ENCODE data around the gene CCDC201. TPM values are rescaled to one million over a fixed set of nuclear protein-coding genes. Genes with fewer than 3 reads are reported as not detected.
"Not testable (repeated sequence)": the region's sequence is repeated elsewhere in the genome, so short reads cannot be mapped to it uniquely, and the experiment has no call there.

The CCDC201 gene
- total and polyA plus RNA-seq, 2 donors (not counting 3 experiments of a cell fraction or from before 2014, with no cell fraction given): not detected

DNA sequence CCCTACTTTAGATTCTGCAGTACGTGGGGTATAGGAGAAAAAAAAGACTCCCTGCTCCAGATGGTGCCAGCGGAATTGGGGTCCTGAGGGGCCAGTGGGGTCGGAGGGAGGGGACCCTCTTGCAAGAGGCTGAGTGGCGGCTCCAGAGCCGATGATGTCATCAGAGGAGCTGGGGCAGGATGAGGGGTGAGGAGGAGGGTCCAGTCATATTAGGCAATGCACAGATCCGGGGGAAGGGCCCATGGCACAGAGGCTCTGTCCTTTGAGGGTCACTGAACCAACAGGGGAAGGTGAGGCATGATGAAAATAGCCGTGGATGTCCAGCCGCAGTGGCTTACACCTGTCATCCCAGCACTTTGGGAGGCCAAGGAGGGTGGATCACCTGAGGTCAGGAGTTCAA lies 19.4 kb downstream of the CCDC201 start:
- H4K20me1 ChIP-seq (replicated peaks; ENCODE audit: control insufficient read depth, extremely low read depth, insufficient read depth, low read length); H3K9me3 ChIP-seq (replicated peaks; ENCODE audit: control insufficient read depth, insufficient read depth, low read length); H2AFZ ChIP-seq (ENCODE audit: low read depth, low read length); H3K4me3 ChIP-seq (replicated peaks in 1 of 3; ENCODE audit: insufficient read depth in 1 of 3, low read depth in 1 of 3, low read length in 3 of 3); H3K27ac ChIP-seq (ENCODE audit: insufficient read depth, low read depth, low read length); H3K9ac ChIP-seq (replicated peaks; ENCODE audit: extremely low read depth, insufficient read depth, low read length); H3K4me2 ChIP-seq (ENCODE audit: insufficient read depth, low read length); H3K4me1 ChIP-seq (ENCODE audit: control insufficient read depth, extremely low read depth, insufficient read depth, low read length); BruUV-seq (replicated peaks); H3K79me2 ChIP-seq (ENCODE audit: control insufficient read depth, insufficient read depth, low read length); DNase-seq (ENCODE audit: low read depth, low spot score); POLR2A ChIA-PET; H3K36me3 ChIP-seq (ENCODE audit: control insufficient read depth in 2 of 2, extremely low read depth in 1 of 2, insufficient read depth in 2 of 2, low read length in 2 of 2); FAIRE-seq; dilution Hi-C loops (cut with MboI; ENCODE audit: extremely low pct_ligation_motif_present, low sequenced_read_pairs); H3K27me3 ChIP-seq (ENCODE audit: control insufficient read depth in 2 of 2, insufficient read depth in 2 of 2, low read length in 2 of 2); H3K9me1 ChIP-seq (replicated peaks; ENCODE audit: control insufficient read depth, extremely low read depth, insufficient read depth, low read length): not testable (repeated sequence)
- CTCF ChIA-PET: interaction anchor here (3.5 kb wide), 1 partner anchor 190 kb away, joined by 160 read pairs; no protein-coding TSS in a partner anchor
- intact Hi-C loops (cut with micrococcal nuclease): loop anchor here (10.0 kb wide), 2 partner anchors 269 to 589 kb away; no protein-coding TSS in a partner anchor

DNA sequence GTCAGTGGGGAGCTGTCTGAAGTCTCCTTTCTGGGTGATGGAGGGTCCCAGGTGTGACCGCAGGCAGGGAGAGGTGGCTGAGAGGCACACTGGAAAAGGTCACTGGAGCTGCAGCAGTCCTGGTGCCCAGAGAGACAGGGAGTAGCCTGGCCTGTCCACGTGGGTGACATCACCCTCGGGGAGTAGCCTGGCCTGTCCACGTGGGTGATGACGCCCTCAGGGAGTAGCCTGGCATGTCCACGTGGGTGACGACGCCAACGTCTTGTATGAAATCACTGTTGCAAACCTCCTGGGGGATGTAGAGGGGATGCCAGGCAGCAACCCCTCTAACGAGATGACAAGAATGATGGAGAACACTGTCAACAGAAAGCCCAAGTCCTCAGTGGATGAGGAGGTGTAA lies 19.9 kb downstream of the CCDC201 start:
- intact Hi-C loops (cut with micrococcal nuclease): loop anchor here (10.0 kb wide), 2 partner anchors 268 to 588 kb away; no protein-coding TSS in a partner anchor
- H3K4me2 ChIP-seq (ENCODE audit: insufficient read depth, low read length); H4K20me1 ChIP-seq (replicated peaks; ENCODE audit: control insufficient read depth, extremely low read depth, insufficient read depth, low read length); BruUV-seq (replicated peaks); H3K9me1 ChIP-seq (replicated peaks; ENCODE audit: control insufficient read depth, extremely low read depth, insufficient read depth, low read length); H3K36me3 ChIP-seq (ENCODE audit: control insufficient read depth in 2 of 2, extremely low read depth in 1 of 2, insufficient read depth in 2 of 2, low read length in 2 of 2); FAIRE-seq; H3K9me3 ChIP-seq (replicated peaks; ENCODE audit: control insufficient read depth, insufficient read depth, low read length); H3K9ac ChIP-seq (replicated peaks; ENCODE audit: extremely low read depth, insufficient read depth, low read length); H3K27me3 ChIP-seq (ENCODE audit: control insufficient read depth in 2 of 2, insufficient read depth in 2 of 2, low read length in 2 of 2); POLR2A ChIA-PET; H3K79me2 ChIP-seq (ENCODE audit: control insufficient read depth, insufficient read depth, low read length); dilution Hi-C loops (cut with MboI; ENCODE audit: extremely low pct_ligation_motif_present, low sequenced_read_pairs); H3K4me3 ChIP-seq (replicated peaks in 1 of 3; ENCODE audit: insufficient read depth in 1 of 3, low read depth in 1 of 3, low read length in 3 of 3); H3K27ac ChIP-seq (ENCODE audit: insufficient read depth, low read depth, low read length); H3K4me1 ChIP-seq (ENCODE audit: control insufficient read depth, extremely low read depth, insufficient read depth, low read length); H2AFZ ChIP-seq (ENCODE audit: low read depth, low read length); DNase-seq (ENCODE audit: low read depth, low spot score): not testable (repeated sequence)
- CTCF ChIA-PET: interaction anchor here (3.5 kb wide), 1 partner anchor 189 kb away, joined by 160 read pairs; no protein-coding TSS in a partner anchor

DNA sequence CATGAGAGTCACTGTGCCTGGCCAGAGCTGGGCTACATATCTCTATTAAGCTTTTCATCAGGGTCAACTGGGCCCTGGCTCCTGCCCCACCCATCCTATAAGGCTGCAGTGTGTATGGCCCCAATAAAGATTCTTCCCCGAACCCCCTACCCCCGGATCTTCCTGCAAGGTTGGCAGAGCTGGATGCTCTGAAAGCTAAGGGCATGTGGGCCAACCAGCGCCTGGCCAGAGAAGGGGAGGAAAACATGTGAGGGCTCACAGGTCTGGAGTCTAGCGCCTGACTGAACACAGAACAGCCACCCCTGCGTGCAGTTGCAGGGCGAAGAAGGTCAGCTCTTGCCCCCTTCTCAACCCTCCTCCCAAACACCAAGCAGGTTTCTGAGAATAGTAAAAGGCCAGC lies 24.1 kb downstream of the CCDC201 start:
- H3K36me3 ChIP-seq (ENCODE audit: control insufficient read depth in 2 of 2, extremely low read depth in 1 of 2, insufficient read depth in 2 of 2, low read length in 2 of 2); intact Hi-C loops (cut with micrococcal nuclease); POLR2A ChIA-PET; DNase-seq (ENCODE audit: low read depth, low spot score); dilution Hi-C loops (cut with MboI; ENCODE audit: extremely low pct_ligation_motif_present, low sequenced_read_pairs); H3K27ac ChIP-seq (ENCODE audit: insufficient read depth, low read depth, low read length); H3K4me3 ChIP-seq (replicated peaks in 1 of 3; ENCODE audit: insufficient read depth in 1 of 3, low read depth in 1 of 3, low read length in 3 of 3); H3K27me3 ChIP-seq (ENCODE audit: control insufficient read depth in 2 of 2, insufficient read depth in 2 of 2, low read length in 2 of 2); H3K4me2 ChIP-seq (ENCODE audit: insufficient read depth, low read length); BruUV-seq (replicated peaks); H3K9me1 ChIP-seq (replicated peaks; ENCODE audit: control insufficient read depth, extremely low read depth, insufficient read depth, low read length); CTCF ChIA-PET; H3K79me2 ChIP-seq (ENCODE audit: control insufficient read depth, insufficient read depth, low read length); H2AFZ ChIP-seq (ENCODE audit: low read depth, low read length); H3K9me3 ChIP-seq (replicated peaks; ENCODE audit: control insufficient read depth, insufficient read depth, low read length); H3K9ac ChIP-seq (replicated peaks; ENCODE audit: extremely low read depth, insufficient read depth, low read length); H4K20me1 ChIP-seq (replicated peaks; ENCODE audit: control insufficient read depth, extremely low read depth, insufficient read depth, low read length); FAIRE-seq; H3K4me1 ChIP-seq (ENCODE audit: control insufficient read depth, extremely low read depth, insufficient read depth, low read length): not testable (repeated sequence)

DNA sequence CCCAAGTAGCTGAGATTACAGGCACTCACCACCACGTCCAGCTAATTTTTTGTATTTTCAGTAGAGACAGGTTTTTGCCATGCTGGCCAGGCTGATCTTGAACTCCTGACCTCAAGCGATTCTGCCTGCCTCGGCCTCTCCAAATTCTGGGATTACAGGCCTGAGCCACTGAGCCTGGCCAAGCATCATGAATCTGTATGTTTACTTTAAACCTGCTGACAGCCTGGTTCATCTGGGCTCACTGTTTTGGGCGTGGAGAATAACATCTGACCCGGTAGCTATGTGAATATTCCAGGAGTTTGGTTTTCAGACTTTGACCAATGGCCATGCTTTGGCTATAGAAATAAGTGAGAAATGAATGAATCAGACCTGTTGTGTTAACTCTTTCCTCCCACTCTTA lies 26.3 kb downstream of the CCDC201 start:
- H3K36me3 ChIP-seq (ENCODE audit: control insufficient read depth in 2 of 2, extremely low read depth in 1 of 2, insufficient read depth in 2 of 2, low read length in 2 of 2); FAIRE-seq; H3K9me3 ChIP-seq (replicated peaks; ENCODE audit: control insufficient read depth, insufficient read depth, low read length); H3K4me2 ChIP-seq (ENCODE audit: insufficient read depth, low read length); H4K20me1 ChIP-seq (replicated peaks; ENCODE audit: control insufficient read depth, extremely low read depth, insufficient read depth, low read length); H2AFZ ChIP-seq (ENCODE audit: low read depth, low read length); H3K9me1 ChIP-seq (replicated peaks; ENCODE audit: control insufficient read depth, extremely low read depth, insufficient read depth, low read length); H3K4me1 ChIP-seq (ENCODE audit: control insufficient read depth, extremely low read depth, insufficient read depth, low read length); H3K27ac ChIP-seq (ENCODE audit: insufficient read depth, low read depth, low read length); dilution Hi-C loops (cut with MboI; ENCODE audit: extremely low pct_ligation_motif_present, low sequenced_read_pairs); H3K79me2 ChIP-seq (ENCODE audit: control insufficient read depth, insufficient read depth, low read length); H3K9ac ChIP-seq (replicated peaks; ENCODE audit: extremely low read depth, insufficient read depth, low read length); H3K27me3 ChIP-seq (ENCODE audit: control insufficient read depth in 2 of 2, insufficient read depth in 2 of 2, low read length in 2 of 2); intact Hi-C loops (cut with micrococcal nuclease); H3K4me3 ChIP-seq (replicated peaks in 1 of 3; ENCODE audit: insufficient read depth in 1 of 3, low read depth in 1 of 3, low read length in 3 of 3); DNase-seq (ENCODE audit: low read depth, low spot score); BruUV-seq (replicated peaks); POLR2A ChIA-PET: not testable (repeated sequence)
- CTCF ChIA-PET: interaction anchor here (1.1 kb wide), 1 partner anchor 183 kb away, joined by 4 read pairs; no protein-coding TSS in a partner anchor

All from endothelial cell of umbilical vein (primary cell).